Measurements from ENCODE around the gene OSGEPL1.
"Not testable (repeated sequence)": the region's sequence is repeated elsewhere in the genome, so short reads cannot be mapped to it uniquely, and the experiment has no call there.

OSGEPL1 gene

GRCh38 chr2:189756311-189756952 is 6.2 kb downstream of the OSGEPL1 start:
- DNase-seq (ENCODE audit: low read depth, low spot score): no peak
- no peak overlapping the region for H3K27ac ChIP-seq

- H3K27ac ChIP-seq: no peak overlapping the region
- DNase-seq (ENCODE audit: low read depth, low spot score): no peak
Observed at GRCh38 chr2:189751080-189751658, 11.4 kb downstream of the OSGEPL1 start.

DNA sequence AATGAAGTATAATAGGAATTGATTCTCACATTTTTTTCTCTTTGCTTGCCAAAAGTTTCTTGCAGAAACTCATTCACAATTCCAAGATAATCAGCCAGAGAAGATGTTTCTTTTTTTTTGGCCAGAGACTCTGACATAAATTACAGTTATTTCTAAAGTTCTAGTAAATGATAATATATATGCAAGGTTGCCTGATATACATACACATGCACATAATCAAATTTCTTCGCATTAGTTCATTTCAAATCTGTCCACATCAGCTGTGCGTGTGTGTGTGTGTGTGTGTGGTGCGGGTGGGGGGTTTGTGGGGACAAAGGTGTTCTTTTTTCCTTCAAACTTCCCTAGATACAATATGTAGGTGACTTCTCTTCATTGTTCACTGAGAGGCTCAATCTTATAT is 33.2 kb downstream of the OSGEPL1 start:
- DNase-seq (ENCODE audit: low read depth, low spot score): no peak
- H3K27ac ChIP-seq: no peak overlapping the region

DNA sequence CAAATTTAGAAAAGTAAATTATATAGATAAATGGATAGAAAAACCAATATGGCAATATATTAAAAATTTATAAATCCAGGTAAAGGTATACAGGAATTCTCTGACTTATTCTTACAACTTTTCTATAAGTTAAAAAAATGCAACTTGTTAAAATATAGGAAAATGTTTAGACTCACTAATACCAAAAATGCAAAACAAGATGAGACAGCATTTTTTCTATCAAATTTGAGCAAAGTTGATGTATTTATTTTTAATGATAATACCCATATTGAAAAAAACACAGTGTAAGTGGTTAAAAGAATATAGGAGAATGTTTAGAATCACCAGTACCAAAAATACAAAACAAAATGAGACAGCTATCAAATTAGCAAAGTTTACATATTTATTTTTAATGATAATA is 35.7 kb downstream of the OSGEPL1 start:
- H3K27ac ChIP-seq: no peak overlapping the region
- DNase-seq (ENCODE audit: low read depth, low spot score): no peak

DNA sequence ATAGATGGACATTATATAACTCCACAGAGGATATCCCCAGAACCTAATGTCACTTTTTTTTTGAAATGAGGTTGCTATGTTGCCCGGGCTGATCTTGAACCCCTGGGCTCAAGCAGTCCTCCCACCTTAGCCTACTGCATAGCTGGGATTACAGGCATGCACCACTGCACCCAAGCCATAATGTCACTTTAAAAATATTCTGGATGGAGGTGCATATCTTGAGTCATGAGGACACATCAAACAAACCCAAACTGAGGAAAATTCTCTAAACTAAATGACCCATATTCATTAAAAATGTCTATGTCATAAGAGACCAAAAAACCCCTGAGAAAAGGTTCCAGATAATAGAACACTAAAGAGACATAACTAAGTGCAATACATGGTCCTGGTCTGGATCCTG is 36.3 kb downstream of the OSGEPL1 start:
- H3K27ac ChIP-seq: no peak overlapping the region
- DNase-seq (ENCODE audit: low read depth, low spot score): no peak

DNA sequence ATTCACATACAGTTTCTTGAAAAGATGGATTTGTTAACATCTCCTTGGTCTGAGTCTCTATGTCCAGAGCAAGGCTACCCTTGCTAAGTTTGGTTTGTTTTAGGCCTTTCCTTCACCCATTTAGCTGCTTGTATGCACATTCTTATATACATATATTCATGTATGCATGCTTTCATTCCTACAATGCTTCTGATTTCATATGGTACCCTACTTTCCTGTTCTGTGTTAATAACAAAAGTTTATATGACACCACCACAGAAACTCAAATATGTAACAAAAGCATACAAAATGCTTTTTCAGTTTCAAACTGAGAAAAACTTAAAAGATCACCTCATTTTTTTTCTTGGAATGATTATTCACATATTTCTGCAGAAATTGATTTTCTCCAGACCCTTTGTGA is 39.4 kb downstream of the OSGEPL1 start:
- no peak for DNase-seq (ENCODE audit: low read depth, low spot score)
- H3K27ac ChIP-seq: no peak overlapping the region

GRCh38 chr2:189719571-189719970 is 43.0 kb downstream of the OSGEPL1 start:
- no peak overlapping the region for H3K27ac ChIP-seq
- no peak for DNase-seq (ENCODE audit: low read depth, low spot score)

GRCh38 chr2:189717593-189717992 is 45.0 kb downstream of the OSGEPL1 start:
- H3K27ac ChIP-seq; DNase-seq (ENCODE audit: low read depth, low spot score): not testable (repeated sequence)

GRCh38 chr2:189709501-189710221 is 52.9 kb downstream of the OSGEPL1 start:
- DNase-seq (ENCODE audit: low read depth, low spot score): no peak
- H3K27ac ChIP-seq: no peak overlapping the region

DNA sequence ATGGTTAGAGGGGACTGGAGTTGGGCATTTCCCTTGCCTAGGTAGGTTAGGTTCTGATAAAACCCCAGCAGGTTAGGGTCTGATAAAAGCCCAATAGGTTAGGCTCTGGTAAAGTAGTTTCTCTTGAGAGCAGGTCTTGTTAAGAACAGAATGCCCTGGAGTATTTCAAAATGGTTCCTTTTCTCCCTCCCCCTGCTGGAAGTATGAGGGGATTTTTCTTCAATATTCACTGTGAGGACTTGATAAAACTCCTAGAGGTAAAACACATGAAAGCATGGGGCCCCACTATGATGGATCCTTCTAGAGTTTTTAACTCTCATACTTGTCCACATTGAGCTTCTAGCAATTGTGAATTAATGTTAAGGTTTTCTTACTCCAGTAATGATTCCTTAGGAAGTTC is 60.5 kb downstream of the OSGEPL1 start:
- H3K27ac ChIP-seq: no peak overlapping the region
- DNase-seq (ENCODE audit: low read depth, low spot score): no peak

DNA sequence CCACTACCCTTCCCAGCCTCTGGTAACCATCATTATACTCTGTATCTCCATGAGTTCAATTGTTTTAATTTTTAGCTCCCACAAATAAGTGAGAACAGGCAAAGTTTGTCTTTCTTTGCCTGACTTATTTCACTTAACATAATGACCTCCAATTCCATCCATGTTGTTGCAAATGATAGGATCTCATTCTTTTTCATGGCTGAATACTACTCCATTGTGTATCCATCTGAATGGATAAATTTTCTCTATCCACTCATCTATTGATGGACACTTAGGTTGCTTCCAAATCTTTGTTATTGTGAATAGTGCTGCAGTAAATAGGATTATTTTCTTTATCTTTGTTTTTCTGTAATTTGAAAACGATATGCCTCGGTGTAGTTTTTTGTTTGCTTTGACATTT is 61.9 kb downstream of the OSGEPL1 start:
- no peak for DNase-seq (ENCODE audit: low read depth, low spot score)
- H3K27ac ChIP-seq: no peak overlapping the region

DNA sequence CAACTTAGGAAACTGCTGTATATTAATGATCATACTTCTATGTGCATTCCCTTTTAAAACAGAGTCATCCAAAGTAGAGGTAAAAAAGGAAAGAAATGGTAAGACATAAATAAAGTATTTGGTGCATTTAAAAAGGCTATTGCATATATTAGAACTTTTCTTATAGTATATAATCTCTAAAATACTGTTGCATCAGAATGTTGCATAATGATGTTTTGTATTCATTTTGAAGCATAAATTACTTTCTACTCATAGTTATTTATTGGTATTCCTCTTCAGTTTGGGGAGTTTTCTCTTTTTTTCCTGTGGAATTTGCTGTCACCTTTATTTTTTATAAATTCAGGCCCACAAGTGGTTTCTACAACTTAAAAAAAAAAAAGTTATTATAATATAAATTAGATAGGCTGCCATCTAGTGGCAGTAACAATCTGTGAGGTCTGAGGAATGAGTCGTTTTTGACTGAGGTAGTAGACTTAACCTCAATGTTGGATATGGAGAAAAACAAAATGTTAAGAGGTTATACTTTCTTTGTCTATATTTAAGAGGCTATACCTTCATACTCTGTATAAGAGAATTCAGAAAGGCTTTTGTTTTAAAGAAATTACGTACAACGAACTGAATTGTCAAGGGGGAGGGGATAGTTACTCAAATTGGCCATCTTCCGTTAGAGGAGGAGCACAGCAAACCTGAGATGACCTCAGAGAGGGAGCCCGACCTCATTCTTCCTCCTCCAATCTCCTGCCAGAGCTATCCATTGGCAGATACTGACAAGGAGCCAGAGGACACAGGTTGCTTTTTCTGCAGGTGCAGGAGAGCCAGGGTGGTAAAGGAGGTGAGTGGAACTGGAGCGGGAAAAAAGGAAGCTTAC is 64.3 kb downstream of the OSGEPL1 start:
- no peak for DNase-seq (ENCODE audit: low read depth, low spot score)
- H3K27ac ChIP-seq: no peak overlapping the region
